Medulla oblongata (tissue), 1 donor: Measurements from ENCODE around the gene TMEM176A.

Source experiments
- DNase-seq: peaks from one replicate; pipeline ENCODE4 v3.0.0-alpha.2; 2015; ENCODE audit errors: extremely low spot score

TMEM176A gene

GRCh38 chr7:150820148-150820547 lies 19.6 kb downstream of the TMEM176A start:
- no peak for DNase-seq

- no peak for DNase-seq
Measured at GRCh38 chr7:150820578-150821198, 20.1 kb downstream of the TMEM176A start.

- no peak for DNase-seq
Measured at GRCh38 chr7:150823043-150823442, 22.5 kb downstream of the TMEM176A start.

GRCh38 chr7:150823484-150824126 lies 23.0 kb downstream of the TMEM176A start:
- no peak for DNase-seq

- DNase-seq = no peak
Measured at GRCh38 chr7:150824379-150825177, 24.0 kb downstream of the TMEM176A start.

- DNase-seq = no peak
Measured at GRCh38 chr7:150826061-150826849, 25.7 kb downstream of the TMEM176A start.

GRCh38 chr7:150828384-150828783 lies 27.8 kb downstream of the TMEM176A start:
- DNase-seq = no peak

GRCh38 chr7:150829426-150829825 lies 28.9 kb downstream of the TMEM176A start:
- no peak for DNase-seq

GRCh38 chr7:150830937-150831336 lies 30.4 kb downstream of the TMEM176A start:
- DNase-seq = no peak

GRCh38 chr7:150831851-150832250 lies 31.3 kb downstream of the TMEM176A start:
- DNase-seq = peak; percentile 75

- DNase-seq = no peak
Measured at GRCh38 chr7:150835019-150835418, 34.5 kb downstream of the TMEM176A start.

- no peak for DNase-seq
Measured at GRCh38 chr7:150835702-150836280, 35.2 kb downstream of the TMEM176A start.

- DNase-seq = no peak
Measured at GRCh38 chr7:150838965-150839650, 38.5 kb downstream of the TMEM176A start.

- no peak for DNase-seq
Measured at GRCh38 chr7:150842018-150842417, 41.4 kb downstream of the TMEM176A start.

- no peak for DNase-seq
Measured at GRCh38 chr7:150842716-150843115, 42.1 kb downstream of the TMEM176A start.

GRCh38 chr7:150845421-150845861 lies 44.9 kb downstream of the TMEM176A start:
- DNase-seq = peak; percentile 52

- no peak for DNase-seq
Measured at GRCh38 chr7:150846291-150847115, 45.9 kb downstream of the TMEM176A start.

GRCh38 chr7:150847536-150847935 lies 47.0 kb downstream of the TMEM176A start:
- DNase-seq = no peak

GRCh38 chr7:150848111-150848510 lies 47.5 kb downstream of the TMEM176A start:
- DNase-seq = no peak

- no peak for DNase-seq
Measured at GRCh38 chr7:150848561-150849115, 48.1 kb downstream of the TMEM176A start.
